Sigmoid colon (tissue), 7 donors: Measurements from ENCODE around the gene COA5. TPM values are rescaled to one million over a fixed set of nuclear protein-coding genes. Genes with fewer than 3 reads are reported as not detected.

Source experiments
- DNase-seq: peaks from one replicate; pipeline ENCODE4 v3.0.0-alpha.2; 2019
- H3K27ac ChIP-seq, 4 donors: fragments of 200-600 bp; sonication (generic); one replicate each; pipeline ENCODE4 v1.5.1; 2016 to 2019; ENCODE audit warnings: mild to moderate bottlenecking in 1 of 4
- H3K27me3 ChIP-seq, 3 donors: fragments of 200-600 bp; sonication (generic); one replicate each; pipeline ENCODE4 v1.5.1; 2019; ENCODE audit warnings: mild to moderate bottlenecking in 1 of 3
- H3K36me3 ChIP-seq, 4 donors: fragments of 200-600 bp; sonication (generic); one replicate each; pipeline ENCODE4 v1.5.1; 2016 to 2019
- H3K4me1 ChIP-seq, 4 donors: fragments of 200-600 bp; sonication (generic); one replicate each; pipeline ENCODE4 v1.5.1; 2017 to 2019
- H3K4me3 ChIP-seq, 4 donors: fragments of 200-600 bp; sonication (generic); one replicate each; pipeline ENCODE4 v1.5.1; 2017 to 2019; ENCODE audit warnings: mild to moderate bottlenecking in 2 of 4, moderate library complexity in 1 of 4
- H3K9me3 ChIP-seq, 4 donors: fragments of 200-600 bp in 3 of 4; sonication (generic) in 3 of 4; one replicate each; pipeline versions ENCODE4 v1.5.1 to v1.6.1; 2013 to 2019
- EP300 ChIP-seq, 4 donors: sonication (generic); formaldehyde crosslinking; IDR thresholded peaks; one replicate each; pipeline ENCODE4 v1.6.1; 2017; ENCODE audit warnings: antibody characterized with exemption in 4 of 4
- POLR2A ChIP-seq, 2 donors: fragments of 450-650 bp; IDR thresholded peaks; one replicate each; pipeline ENCODE4 v1.6.1; 2016; ENCODE audit warnings: antibody characterized with exemption in 2 of 2, mild to moderate bottlenecking in 2 of 2, moderate library complexity in 2 of 2
- POLR2AphosphoS5 ChIP-seq, 4 donors: sonication (generic); formaldehyde crosslinking; IDR thresholded peaks; one replicate each; pipeline ENCODE4 v1.6.1; 2017; ENCODE audit warnings: antibody characterized with exemption in 4 of 4
- WGBS, 2 donors: extraction: QIAGEN DNeasy Blood & Tissue Kit; methylation state at CpG; one replicate each; pipeline ENCODE4 v1.1.7; 2013; 5-methylcytosine and 5-hydroxymethylcytosine counted together
- intact Hi-C: fragments of 100-400 bp; cut with DNase I; formaldehyde crosslinking; loops from one replicate; pipeline ENCODE4 v1.15.1; 2023
- polyA plus RNA-seq, 3 donors: library from polyadenylated mRNA; stranded (reverse); fragments of 200-250 nt; gene quantifications; one replicate each; pipeline ENCODE4 v1.2.3, GENCODE V29; 2013
- total RNA-seq, 4 donors: library from RNA; depleted of rRNA; stranded (reverse); fragments of >200 nt; gene quantifications; one replicate each; pipeline ENCODE4 v1.1.0, GENCODE V29; 2016
- TF ChIP-seq, protein P1 (sequence below), 4 experiments: fragments of 450-650 bp in 3 of 4; fragments of 200-600 bp in 1 of 4; IDR thresholded peaks; one replicate each; pipeline ENCODE4 v1.5.1; 2016 to 2019; ENCODE audit warnings: antibody characterized with exemption in 4 of 4, mild to moderate bottlenecking in 3 of 4, moderate library complexity in 2 of 4
- donor health status: healthy with polysubstance abuse.
- donor health status: Bipolar disorder and iron deficiency.
- donor health status: healthy.

Gene COA5, protein sequence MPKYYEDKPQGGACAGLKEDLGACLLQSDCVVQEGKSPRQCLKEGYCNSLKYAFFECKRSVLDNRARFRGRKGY
- total RNA-seq (10 to 100 TPM; 35.5 to 53.8 (median 43.4) TPM), polyA plus RNA-seq (10 to 100 TPM; 28.3 to 44.4 (median 38.8) TPM)

DNA sequence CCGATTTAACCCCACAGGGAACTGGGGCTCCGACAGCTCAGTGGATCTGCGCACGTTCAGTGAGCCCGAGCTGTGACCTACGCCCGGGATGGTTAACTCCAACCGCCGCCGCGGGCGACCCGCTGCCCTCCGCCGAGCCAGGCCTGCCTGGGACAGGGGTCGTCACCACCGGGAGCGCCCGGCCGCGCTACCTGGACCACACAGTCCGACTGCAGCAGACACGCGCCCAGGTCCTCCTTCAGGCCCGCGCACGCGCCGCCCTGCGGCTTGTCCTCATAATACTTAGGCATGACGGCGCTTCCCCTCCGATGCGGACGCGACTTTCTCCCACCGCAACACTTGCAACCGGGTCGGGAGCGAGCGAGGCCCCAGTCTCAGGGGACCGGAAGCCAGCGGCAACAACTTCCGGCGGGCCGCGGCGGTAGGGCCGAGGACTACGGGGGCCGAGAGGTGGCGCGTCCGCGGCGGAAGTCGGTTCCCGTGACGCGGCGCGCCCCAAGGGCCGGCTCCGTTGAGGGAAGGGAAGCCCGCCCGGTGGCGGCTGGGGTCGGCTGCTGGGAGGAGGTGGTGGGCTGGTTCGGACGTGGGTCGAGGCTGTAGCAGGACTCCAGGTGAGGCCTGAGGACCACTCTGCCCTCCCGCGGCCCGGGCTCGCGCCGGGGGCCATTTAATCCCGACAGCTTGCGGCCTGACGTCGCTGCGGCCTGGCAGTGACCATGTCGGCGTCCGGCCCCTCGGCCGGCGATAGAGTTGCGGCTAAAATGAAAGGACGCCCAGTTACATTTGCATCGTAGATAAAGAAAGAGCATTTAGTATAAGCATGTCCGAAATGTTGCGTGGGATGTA, at the start of gene COA5, which contains the start of gene UNC50:
Gene COA5 (minus strand): TSS at position 397 of the 846 bp plus-strand sequence. CDS start 107 bp downstream, at position 290.
Gene UNC50 (plus strand): TSS at position 474 of the 846 bp plus-strand sequence. CDS start 1,171 bp downstream, outside the sequence.
- TF ChIP-seq, protein P1, sequence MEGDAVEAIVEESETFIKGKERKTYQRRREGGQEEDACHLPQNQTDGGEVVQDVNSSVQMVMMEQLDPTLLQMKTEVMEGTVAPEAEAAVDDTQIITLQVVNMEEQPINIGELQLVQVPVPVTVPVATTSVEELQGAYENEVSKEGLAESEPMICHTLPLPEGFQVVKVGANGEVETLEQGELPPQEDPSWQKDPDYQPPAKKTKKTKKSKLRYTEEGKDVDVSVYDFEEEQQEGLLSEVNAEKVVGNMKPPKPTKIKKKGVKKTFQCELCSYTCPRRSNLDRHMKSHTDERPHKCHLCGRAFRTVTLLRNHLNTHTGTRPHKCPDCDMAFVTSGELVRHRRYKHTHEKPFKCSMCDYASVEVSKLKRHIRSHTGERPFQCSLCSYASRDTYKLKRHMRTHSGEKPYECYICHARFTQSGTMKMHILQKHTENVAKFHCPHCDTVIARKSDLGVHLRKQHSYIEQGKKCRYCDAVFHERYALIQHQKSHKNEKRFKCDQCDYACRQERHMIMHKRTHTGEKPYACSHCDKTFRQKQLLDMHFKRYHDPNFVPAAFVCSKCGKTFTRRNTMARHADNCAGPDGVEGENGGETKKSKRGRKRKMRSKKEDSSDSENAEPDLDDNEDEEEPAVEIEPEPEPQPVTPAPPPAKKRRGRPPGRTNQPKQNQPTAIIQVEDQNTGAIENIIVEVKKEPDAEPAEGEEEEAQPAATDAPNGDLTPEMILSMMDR (IDR thresholded peaks at IDR 0.05), result no peak
- peak in 1 of 4 donors; percentile 36 for TF ChIP-seq EP300 (IDR thresholded peaks at IDR 0.05)
- TF ChIP-seq POLR2A (IDR thresholded peaks at IDR 0.05), result peak; percentile 71 to 83
- TF ChIP-seq POLR2AphosphoS5 (IDR thresholded peaks at IDR 0.05), result peak; percentile 84 to 97 (median 94)
- peaks cover 0 to 43% (median 28%) of the 10 kb centered on the region in 4 donors for H3K36me3 ChIP-seq
- H3K9me3 ChIP-seq, result no peaks in the 10 kb centered on the region
- peak; percentile 94 for DNase-seq
- no peaks in the 10 kb centered on the region for H3K27me3 ChIP-seq
- peaks cover 0 to 60% (median 48%) of the 10 kb centered on the region in 4 donors for H3K4me1 ChIP-seq
- peak within 1 kb of the TSS; percentile 93 to 97 (median 94) for H3K27ac ChIP-seq
- peak within 1 kb of the TSS; percentile 56 to 95 (median 93) for H3K4me3 ChIP-seq
- intact Hi-C loops, result loop anchor here (2.0 to 10.0 kb wide), 4 partner anchors 164 to 944 kb away; partner anchors contain the start of genes ACTR1B, C2orf92, INPP4A and TMEM131
- WGBS, 2 donors, result 0% methylated on average over 93 of the region's 93 CpGs

DNA sequence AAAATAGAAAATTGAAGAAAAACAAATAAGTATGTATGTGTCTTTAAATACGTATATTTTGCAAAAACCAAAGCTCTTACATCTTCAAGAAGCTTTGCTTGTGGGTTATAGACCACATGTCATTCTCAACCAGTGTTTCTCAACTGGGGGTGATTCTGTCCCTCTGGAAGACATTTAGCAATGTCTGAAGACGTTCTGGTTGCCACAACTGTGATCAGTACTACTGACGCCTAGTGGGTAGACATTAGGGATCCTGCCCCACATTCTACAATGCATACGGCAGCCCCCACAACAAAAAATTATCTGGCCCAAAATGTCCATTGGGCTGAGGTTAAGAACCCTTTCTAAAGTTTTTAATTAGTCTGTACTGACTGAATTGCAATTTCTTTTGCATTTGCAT, 48.5 kb upstream of the COA5 start:
- intact Hi-C loops, result no loop called here
- TF ChIP-seq POLR2A (IDR thresholded peaks at IDR 0.05), result no peak
- no peak for TF ChIP-seq EP300 (IDR thresholded peaks at IDR 0.05)
- TF ChIP-seq POLR2AphosphoS5 (IDR thresholded peaks at IDR 0.05), result no peak
- WGBS, 2 donors, result 67 to 87% methylated on average over 4 of the region's 4 CpGs

DNA sequence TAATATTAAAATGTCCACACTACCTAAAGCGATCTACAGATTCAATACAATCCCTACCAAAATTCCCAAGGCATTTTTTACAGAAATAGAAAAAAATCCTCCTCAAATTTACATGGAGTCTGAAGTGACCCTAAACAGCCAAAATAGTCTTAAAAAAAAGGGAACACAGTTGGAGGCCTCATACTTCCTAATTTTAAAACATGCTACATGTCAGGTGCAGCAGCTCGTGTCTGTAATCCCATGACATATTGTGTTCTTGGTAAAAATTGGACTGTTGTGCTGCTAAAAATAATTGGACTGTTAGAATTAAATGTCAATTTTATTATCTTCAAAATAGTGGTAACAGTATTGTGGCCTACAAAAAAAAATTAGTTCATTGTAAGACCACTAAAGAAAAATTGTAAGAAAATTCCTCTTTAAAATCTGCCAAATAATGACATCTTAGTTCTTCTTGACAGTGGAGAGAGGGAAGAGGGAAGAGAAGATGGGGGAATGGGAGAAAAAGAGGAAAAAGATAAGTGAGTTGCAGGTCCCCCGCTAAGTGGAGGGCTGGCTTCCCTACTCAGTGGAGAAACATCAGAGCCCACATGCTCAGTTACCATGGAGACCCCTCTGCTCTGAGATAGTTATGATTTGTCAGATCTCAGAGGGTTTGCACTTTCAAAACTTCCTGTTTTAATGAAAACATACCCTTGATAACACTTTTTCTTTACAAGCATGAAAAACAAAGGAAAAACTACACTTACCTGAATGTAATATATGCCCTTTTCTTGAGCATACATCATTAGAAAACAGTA, 46.6 kb upstream of the COA5 start:
- peak overlapping the region in 1 of 4 donors; percentile 16 for H3K27ac ChIP-seq
- no peaks in the 10 kb centered on the region for H3K4me1 ChIP-seq
- TF ChIP-seq EP300 (IDR thresholded peaks at IDR 0.05) (no peak), POLR2AphosphoS5 (IDR thresholded peaks at IDR 0.05) (no peak), POLR2A (IDR thresholded peaks at IDR 0.05) (no peak)
- TF ChIP-seq, protein P1 (IDR thresholded peaks at IDR 0.05), result no peak
- H3K9me3 ChIP-seq, result no peaks in the 10 kb centered on the region
- intact Hi-C loops, result loop anchor here (5.0 kb wide), 1 partner anchor 77 kb away; the partner anchor contains the start of gene MGAT4A
- H3K36me3 ChIP-seq, result no peaks in the 10 kb centered on the region
- DNase-seq, result no peak
- H3K27me3 ChIP-seq, result no peaks in the 10 kb centered on the region
- H3K4me3 ChIP-seq, result no peak overlapping the region
- WGBS, 2 donors, result 73 to 94% methylated on average over 3 of the region's 3 CpGs

More for the DNA sequence above, 48.5 kb upstream of the COA5 start:
- Histone ChIP-seq H3K36me3 (peaks cover 0 to 5% (median 0%) of the 10 kb centered on the region in 4 donors), H3K27me3 (no peaks in the 10 kb centered on the region), H3K9me3 (no peaks in the 10 kb centered on the region), H3K4me1 (no peaks in the 10 kb centered on the region), H3K4me3 (no peak overlapping the region), H3K27ac (no peak overlapping the region)
- no peak for DNase-seq

DNA sequence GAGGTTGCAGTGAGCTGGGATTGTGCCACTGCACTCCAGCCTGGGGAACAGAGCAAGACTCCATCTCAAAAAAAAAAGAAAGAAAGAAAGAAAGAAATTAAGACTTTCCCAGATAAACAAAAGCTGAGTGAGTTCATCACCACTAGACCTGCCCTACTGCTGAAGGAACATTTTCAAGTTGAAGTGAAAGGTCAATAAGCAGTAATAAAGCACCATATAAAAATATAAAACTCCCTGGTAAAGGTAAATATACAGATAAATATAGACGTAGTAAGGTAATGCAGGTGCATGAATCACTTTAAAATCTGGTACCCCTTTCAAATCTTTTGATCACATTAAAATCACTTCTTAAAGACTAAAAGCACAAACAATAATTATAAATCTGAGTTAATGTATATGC, 42.7 kb upstream of the COA5 start:
- TF ChIP-seq, protein P1 (IDR thresholded peaks at IDR 0.05), result no peak
- TF ChIP-seq POLR2A (IDR thresholded peaks at IDR 0.05) (no peak), EP300 (IDR thresholded peaks at IDR 0.05) (no peak), POLR2AphosphoS5 (IDR thresholded peaks at IDR 0.05) (no peak)
- intact Hi-C loops, result loop anchor here (5.0 kb wide), 1 partner anchor 81 kb away; the partner anchor contains the start of gene MGAT4A
- no peaks in the 10 kb centered on the region for H3K27me3 ChIP-seq
- WGBS, 2 donors, result 17 to 68% methylated on average over 1 of the region's 1 CpG
- H3K4me1 ChIP-seq, result no peaks in the 10 kb centered on the region
- no peak overlapping the region for H3K27ac ChIP-seq
- no peak for DNase-seq
- H3K9me3 ChIP-seq, result no peaks in the 10 kb centered on the region
- H3K4me3 ChIP-seq, result no peak overlapping the region
- peaks cover 0 to 11% (median 0%) of the 10 kb centered on the region in 4 donors for H3K36me3 ChIP-seq
